Measurements from ENCODE around the gene BDNF. TPM values are rescaled to one million over a fixed set of nuclear protein-coding genes. Genes with fewer than 3 reads are reported as not detected.

The BDNF gene
- total RNA-seq, 1 donor from 2014 or later: not detected

DNA sequence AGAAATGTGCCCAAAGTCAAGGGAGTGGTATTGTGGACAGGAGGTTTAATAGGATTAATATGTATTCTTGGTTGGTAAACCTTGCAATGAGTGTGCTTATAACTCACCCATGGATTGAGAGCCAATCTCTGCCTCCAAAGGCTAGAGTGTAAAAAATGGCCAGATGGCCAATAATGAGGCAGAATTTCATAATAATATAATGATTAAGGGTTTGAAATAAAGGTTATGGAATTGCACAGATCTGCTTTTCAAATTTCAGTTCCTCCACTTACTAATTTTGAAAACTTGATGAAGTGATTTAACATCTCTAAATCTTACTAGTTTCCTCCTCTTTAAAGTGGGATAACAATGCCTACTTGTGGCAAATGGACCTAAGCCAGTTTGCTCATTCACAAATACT lies 94.8 kb downstream of the BDNF start:
- H3K27ac Mint-ChIP-seq: no peak overlapping the region
- no peaks in the 10 kb centered on the region for H3K27me3 Mint-ChIP-seq
- no peaks in the 10 kb centered on the region for H3K36me3 Mint-ChIP-seq (ENCODE audit: low read depth)
- no peaks in the 10 kb centered on the region for H3K9me3 Mint-ChIP-seq
- intact Hi-C loops (cut with micrococcal nuclease): no loop called here
- no peak overlapping the region for H3K4me3 Mint-ChIP-seq
- no peak for DNase-seq
- no peaks in the 10 kb centered on the region for H3K4me1 Mint-ChIP-seq

Other genes starting within 250 kb of the BDNF start
- gene LGR4, start 227.7 kb downstream of the BDNF start, total RNA-seq: not detected in 2 replicates
- 35.9 and 36.4 TPM in 2 replicates for gene LIN7C, start 193.7 kb downstream of the BDNF start, total RNA-seq

Measured in activated CD4-positive, alpha-beta T cell treated with anti-CD3 and anti-CD28 coated beads, Interleukin-2, amount 10 ng/mL, durations not matched to agents 24 days and 14 days (primary cell).